SJSA1 (cell line): ENCODE data around the gene TDO2. TPM values are rescaled to one million over a fixed set of nuclear protein-coding genes. Genes with fewer than 3 reads are reported as not detected.
A peak's percentile ranks its signal among the peaks of the same experiment; 100 is the strongest.
"Not testable (repeated sequence)": the region's sequence is repeated elsewhere in the genome, so short reads cannot be mapped to it uniquely, and the experiment has no call there.

Experiments
- DNase-seq, 2 experiments: peaks; one replicate each; pipeline ENCODE4 v3.0.0-alpha.2; 2015 to 2020; ENCODE audit warnings: low spot score in 2 of 2, low read depth in 1 of 2
- H3K27ac ChIP-seq: fragments of 250-450 bp; sonication (Bioruptor Pico); 2 replicates; pipeline ENCODE4 v1.5.1; 2020; ENCODE audit warnings: mild to moderate bottlenecking, moderate library complexity
- H3K27me3 ChIP-seq: fragments of 250-450 bp; sonication (Bioruptor Pico); replicated peaks from 2 replicates; pipeline ENCODE4 v1.5.1; 2020; ENCODE audit warnings: mild to moderate bottlenecking, moderate library complexity
- H3K36me3 ChIP-seq: fragments of 250-450 bp; sonication (Bioruptor Pico); 2 replicates; pipeline ENCODE4 v1.5.1; 2020; ENCODE audit warnings: mild to moderate bottlenecking
- H3K4me1 ChIP-seq: fragments of 250-450 bp; sonication (Bioruptor Pico); replicated peaks from 2 replicates; pipeline ENCODE4 v1.6.1; 2021; ENCODE audit warnings: mild to moderate bottlenecking
- H3K4me3 ChIP-seq: fragments of 250-450 bp; sonication (Bioruptor Pico); 2 replicates; pipeline ENCODE4 v1.5.1; 2020; ENCODE audit warnings: mild to moderate bottlenecking
- H3K9me3 ChIP-seq: fragments of 250-450 bp; sonication (Bioruptor Pico); replicated peaks from 2 replicates; pipeline ENCODE4 v1.5.1; 2020; ENCODE audit warnings: mild to moderate bottlenecking
- total RNA-seq: library from RNA; depleted of rRNA; stranded (reverse); fragments of >200 nt; shearing (Covaris generic); gene quantifications from 2 replicates; pipeline ENCODE4 v1.2.3, GENCODE V29; 2014

The TDO2 gene
- total RNA-seq, 1 experiment from 2014 or later = 0.11 TPM

GRCh38 chr4:155889946-155890345 lies 13.6 kb upstream of the TDO2 start:
- H3K4me3 ChIP-seq = no peak overlapping the region
- no peaks in the 10 kb centered on the region for H3K36me3 ChIP-seq
- no peaks in the 10 kb centered on the region for H3K4me1 ChIP-seq
- H3K27ac ChIP-seq = no peak overlapping the region
- no peaks in the 10 kb centered on the region for H3K9me3 ChIP-seq
- H3K27me3 ChIP-seq = no peaks in the 10 kb centered on the region
- DNase-seq = no peak

GRCh38 chr4:155891058-155891457 lies 12.4 kb upstream of the TDO2 start:
- Histone ChIP-seq H3K4me3 (no peak overlapping the region), H3K4me1 (no peaks in the 10 kb centered on the region), H3K9me3 (no peaks in the 10 kb centered on the region), H3K27me3 (no peaks in the 10 kb centered on the region), H3K27ac (no peak overlapping the region), H3K36me3 (no peaks in the 10 kb centered on the region)
- DNase-seq = no peak

- H3K9me3 ChIP-seq, H3K27me3 ChIP-seq, H3K36me3 ChIP-seq, H3K27ac ChIP-seq, H3K4me1 ChIP-seq, DNase-seq, H3K4me3 ChIP-seq: not testable (repeated sequence)
Measured at GRCh38 chr4:155898371-155898770, 5.1 kb upstream of the TDO2 start.

- Histone ChIP-seq H3K36me3 (no peaks in the 10 kb centered on the region), H3K4me1 (no peaks in the 10 kb centered on the region), H3K4me3 (no peak overlapping the region), H3K27ac (no peak overlapping the region), H3K27me3 (no peaks in the 10 kb centered on the region), H3K9me3 (no peaks in the 10 kb centered on the region)
- no peak for DNase-seq
Measured at GRCh38 chr4:155899891-155900290, 3.6 kb upstream of the TDO2 start.

GRCh38 chr4:155900381-155900780 lies 3.1 kb upstream of the TDO2 start:
- no peaks in the 10 kb centered on the region for H3K4me1 ChIP-seq
- no peaks in the 10 kb centered on the region for H3K9me3 ChIP-seq
- H3K27ac ChIP-seq = no peak overlapping the region
- H3K36me3 ChIP-seq = no peaks in the 10 kb centered on the region
- H3K27me3 ChIP-seq = no peaks in the 10 kb centered on the region
- DNase-seq = peak in 1 of 2 experiments; percentile 7
- no peak overlapping the region for H3K4me3 ChIP-seq

- Histone ChIP-seq H3K27ac (no peak overlapping the region), H3K4me1 (no peaks in the 10 kb centered on the region), H3K36me3 (no peaks in the 10 kb centered on the region), H3K9me3 (no peaks in the 10 kb centered on the region), H3K27me3 (no peaks in the 10 kb centered on the region), H3K4me3 (no peak overlapping the region)
- no peak for DNase-seq
Measured at GRCh38 chr4:155901013-155901412, 2.5 kb upstream of the TDO2 start.

GRCh38 chr4:155904331-155904730 lies 835 bp downstream of the TDO2 start:
- Histone ChIP-seq H3K27me3 (no peaks in the 10 kb centered on the region), H3K4me1 (peaks cover 5% of the 10 kb centered on the region), H3K4me3 (no peak overlapping the region), H3K9me3 (no peaks in the 10 kb centered on the region), H3K27ac (no peak overlapping the region), H3K36me3 (no peaks in the 10 kb centered on the region)
- no peak for DNase-seq

GRCh38 chr4:155906554-155907247 lies 3.2 kb downstream of the TDO2 start:
- Histone ChIP-seq H3K27me3 (no peaks in the 10 kb centered on the region), H3K4me1 (peaks cover 5% of the 10 kb centered on the region), H3K9me3 (no peaks in the 10 kb centered on the region), H3K4me3 (no peak overlapping the region), H3K36me3 (no peaks in the 10 kb centered on the region), H3K27ac (0 out of 2 replicates have a peak overlapping the region, but pooled peaks have one; percentile 10)
- peak; percentile 50 to 71 for DNase-seq

GRCh38 chr4:155907556-155907955 lies 4.1 kb downstream of the TDO2 start:
- Histone ChIP-seq H3K4me3 (no peak overlapping the region), H3K27ac (no peak overlapping the region)
- no peak for DNase-seq

GRCh38 chr4:155908187-155909139 lies 5.0 kb downstream of the TDO2 start:
- Histone ChIP-seq H3K4me1 (peaks cover 5% of the 10 kb centered on the region), H3K36me3 (no peaks in the 10 kb centered on the region), H3K9me3 (no peaks in the 10 kb centered on the region), H3K27me3 (no peaks in the 10 kb centered on the region), H3K27ac (no peak overlapping the region), H3K4me3 (no peak overlapping the region)
- no peak for DNase-seq

More at GRCh38 chr4:155907556-155907955, 4.1 kb downstream of the TDO2 start:
- H3K27me3 ChIP-seq = no peaks in the 10 kb centered on the region
- H3K36me3 ChIP-seq = no peaks in the 10 kb centered on the region
- H3K4me1 ChIP-seq = peaks cover 5% of the 10 kb centered on the region
- no peaks in the 10 kb centered on the region for H3K9me3 ChIP-seq

- Histone ChIP-seq H3K36me3 (no peaks in the 10 kb centered on the region), H3K4me1 (peaks cover 5% of the 10 kb centered on the region), H3K27me3 (no peaks in the 10 kb centered on the region), H3K27ac (no peak overlapping the region), H3K4me3 (no peak overlapping the region), H3K9me3 (no peaks in the 10 kb centered on the region)
- DNase-seq = no peak
Measured at GRCh38 chr4:155909615-155910226, 6.2 kb downstream of the TDO2 start.

GRCh38 chr4:155911905-155912304 lies 8.4 kb downstream of the TDO2 start:
- Histone ChIP-seq H3K9me3 (no peaks in the 10 kb centered on the region), H3K27ac (no peak overlapping the region), H3K36me3 (no peaks in the 10 kb centered on the region)

GRCh38 chr4:155914782-155915181 lies 11.3 kb downstream of the TDO2 start:
- no peaks in the 10 kb centered on the region for H3K36me3 ChIP-seq
- H3K4me3 ChIP-seq = no peak overlapping the region
- H3K9me3 ChIP-seq = no peaks in the 10 kb centered on the region
- DNase-seq = no peak
- no peaks in the 10 kb centered on the region for H3K27me3 ChIP-seq
- no peaks in the 10 kb centered on the region for H3K4me1 ChIP-seq
- no peak overlapping the region for H3K27ac ChIP-seq

More at GRCh38 chr4:155911905-155912304, 8.4 kb downstream of the TDO2 start:
- Histone ChIP-seq H3K4me1 (peaks cover under 1% of the 10 kb centered on the region), H3K4me3 (no peak overlapping the region), H3K27me3 (no peaks in the 10 kb centered on the region)
- DNase-seq = no peak

- H3K27me3 ChIP-seq = no peaks in the 10 kb centered on the region
- H3K4me1 ChIP-seq = no peaks in the 10 kb centered on the region
- no peak overlapping the region for H3K27ac ChIP-seq
- no peaks in the 10 kb centered on the region for H3K36me3 ChIP-seq
- no peaks in the 10 kb centered on the region for H3K9me3 ChIP-seq
- no peak for DNase-seq
- no peak overlapping the region for H3K4me3 ChIP-seq
Measured at GRCh38 chr4:155921597-155921996, 18.1 kb downstream of the TDO2 start.
